Measurements from ENCODE around the gene NR3C1.
"Not testable (repeated sequence)": the region's sequence is repeated elsewhere in the genome, so short reads cannot be mapped to it uniquely, and the experiment has no call there.

Gene NR3C1

DNA sequence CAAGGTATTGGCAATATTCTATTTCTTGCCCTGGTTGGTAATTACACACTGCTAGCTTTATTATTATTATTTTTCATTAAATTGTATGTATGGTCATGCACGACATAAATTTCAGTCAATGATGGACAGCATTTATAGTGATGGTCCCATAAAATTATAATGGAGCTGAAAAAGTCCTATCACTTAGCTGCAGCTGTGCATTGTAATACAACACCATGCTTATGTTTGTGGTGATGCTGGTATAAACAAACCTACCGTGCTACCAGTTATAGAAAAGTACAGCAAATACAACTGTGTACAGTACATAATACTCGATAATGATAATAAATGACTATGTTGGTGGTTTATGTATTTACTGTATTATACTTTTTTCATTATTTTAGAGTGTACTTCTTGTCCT lies 65.5 kb downstream of the NR3C1 start:
- no peak for DNase-seq (ENCODE audit: low spot score)

DNA sequence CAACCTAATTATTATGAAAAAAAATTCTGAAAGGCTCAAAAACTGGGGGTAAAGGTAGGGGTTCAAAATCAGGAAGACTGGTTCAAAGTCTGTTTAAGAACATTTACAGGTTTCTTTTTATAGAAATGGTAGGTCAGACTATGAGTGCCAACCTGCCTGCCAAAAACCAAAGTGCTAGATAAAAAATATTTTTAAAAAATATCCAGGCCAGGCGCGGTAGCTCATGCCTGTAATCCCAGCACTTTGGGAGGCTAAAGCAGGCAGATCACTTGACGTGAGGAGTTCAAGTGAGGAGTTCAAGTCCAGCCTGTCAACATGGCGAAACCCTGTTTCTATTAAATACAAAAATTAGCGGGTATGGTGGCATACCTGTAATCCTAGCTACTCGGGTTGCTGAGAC lies 67.0 kb downstream of the NR3C1 start:
- DNase-seq (ENCODE audit: low spot score) = no peak

DNA sequence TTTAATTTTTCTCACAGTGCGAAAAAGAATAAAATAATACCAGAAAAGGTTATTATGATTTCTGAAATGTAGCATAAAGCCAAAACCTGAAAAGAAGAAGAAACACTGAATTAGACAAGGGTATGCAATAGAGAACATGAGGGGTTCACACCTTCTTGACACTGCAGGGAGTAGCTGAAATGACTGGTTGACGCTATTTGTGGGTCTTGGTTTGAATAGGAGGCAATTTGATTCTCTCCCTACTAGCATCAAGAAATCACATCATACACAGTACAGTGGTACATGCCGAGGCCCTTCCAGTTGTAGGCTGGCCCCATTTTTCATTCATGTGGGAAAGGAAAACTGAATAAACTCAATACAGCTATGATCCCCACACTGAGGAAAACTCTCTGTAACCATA lies 68.6 kb downstream of the NR3C1 start:
- DNase-seq (ENCODE audit: low spot score) = no peak

DNA sequence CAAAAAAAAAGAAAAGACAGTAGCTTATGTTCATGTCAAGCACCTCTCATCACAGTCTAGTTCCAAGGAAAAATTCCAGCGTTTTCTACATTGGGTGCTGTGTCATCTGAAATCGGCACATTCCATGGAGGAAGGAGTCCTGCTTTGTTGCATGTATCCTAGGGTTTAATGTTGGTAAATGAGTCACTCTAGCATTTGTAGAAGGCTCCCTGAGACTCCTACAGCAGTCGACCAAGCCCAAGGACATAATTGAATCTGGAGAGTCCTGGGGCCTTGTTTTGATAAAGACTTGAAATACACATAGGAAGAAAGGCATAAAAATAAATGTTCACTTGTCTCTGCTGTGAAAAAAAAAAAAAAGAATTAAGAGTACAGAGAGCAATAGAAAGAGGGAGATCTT lies 69.1 kb downstream of the NR3C1 start:
- DNase-seq (ENCODE audit: low spot score) = not testable (repeated sequence)

DNA sequence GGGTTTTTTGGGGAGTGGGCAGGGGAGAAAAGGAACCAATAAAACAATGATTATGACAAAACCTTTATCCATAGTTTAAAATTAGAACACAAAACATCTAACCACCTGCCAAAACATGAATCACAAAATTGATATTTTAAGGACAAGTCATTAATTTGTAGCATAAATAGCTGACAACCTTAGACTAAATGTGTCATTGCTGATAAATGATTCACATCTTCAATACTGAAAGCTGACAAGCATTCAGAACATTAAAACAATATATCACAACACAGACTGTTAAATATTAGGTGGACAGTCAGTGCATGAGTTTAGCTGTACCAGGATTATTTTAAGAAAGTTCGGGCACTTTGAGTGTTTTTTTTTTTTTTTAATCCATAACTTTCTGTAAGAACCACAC lies 71.5 kb downstream of the NR3C1 start:
- no peak for DNase-seq (ENCODE audit: low spot score)

DNA sequence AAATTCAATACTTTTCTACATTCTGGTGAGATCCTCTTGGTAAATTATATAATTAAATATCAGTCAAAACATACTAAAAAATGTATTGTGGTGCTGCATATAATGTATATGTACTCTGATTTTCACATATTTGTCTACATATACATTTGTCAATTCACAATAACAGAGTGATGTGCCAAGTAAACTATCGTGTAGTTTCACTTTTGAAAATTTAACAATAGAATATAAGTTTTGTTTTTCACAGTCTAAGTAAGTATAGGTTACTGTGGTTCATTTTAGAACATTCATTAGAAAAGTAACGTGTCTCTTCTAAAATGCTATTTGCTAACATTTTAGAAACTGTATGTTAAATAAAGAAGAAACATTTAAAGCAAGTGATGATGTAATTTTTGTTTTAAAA lies 73.6 kb downstream of the NR3C1 start:
- no peak for DNase-seq (ENCODE audit: low spot score)

DNA sequence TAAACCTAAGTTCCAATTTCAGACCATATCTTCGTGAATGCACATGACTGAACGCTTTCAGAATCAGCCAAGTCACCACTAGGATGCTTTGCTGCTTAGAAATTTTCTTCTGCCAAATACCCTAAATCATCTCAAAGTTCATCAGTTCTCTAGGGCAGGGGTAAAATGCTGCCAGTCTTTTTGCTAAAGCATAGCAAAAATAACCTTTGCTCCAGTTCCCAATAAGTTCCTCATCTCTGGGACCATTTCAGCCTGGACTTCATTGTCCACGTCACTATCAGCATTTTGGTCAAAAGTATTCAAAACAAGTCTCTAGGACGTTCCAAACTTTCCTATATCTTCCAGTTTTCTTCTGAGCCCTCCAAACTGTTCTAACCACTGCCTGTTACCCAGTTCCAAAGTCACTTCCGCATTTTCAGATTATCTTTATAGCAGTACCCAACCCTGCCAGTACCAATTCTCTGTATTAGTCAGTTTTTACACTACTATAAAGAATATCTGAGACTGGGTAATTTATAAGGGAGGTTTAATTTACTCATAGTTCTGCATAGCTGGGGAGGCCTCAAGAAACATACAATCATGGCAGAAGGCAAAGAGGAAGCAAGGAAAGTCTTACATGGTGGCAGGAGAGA lies 74.8 kb downstream of the NR3C1 start:
- no peak for DNase-seq (ENCODE audit: low spot score)

DNA sequence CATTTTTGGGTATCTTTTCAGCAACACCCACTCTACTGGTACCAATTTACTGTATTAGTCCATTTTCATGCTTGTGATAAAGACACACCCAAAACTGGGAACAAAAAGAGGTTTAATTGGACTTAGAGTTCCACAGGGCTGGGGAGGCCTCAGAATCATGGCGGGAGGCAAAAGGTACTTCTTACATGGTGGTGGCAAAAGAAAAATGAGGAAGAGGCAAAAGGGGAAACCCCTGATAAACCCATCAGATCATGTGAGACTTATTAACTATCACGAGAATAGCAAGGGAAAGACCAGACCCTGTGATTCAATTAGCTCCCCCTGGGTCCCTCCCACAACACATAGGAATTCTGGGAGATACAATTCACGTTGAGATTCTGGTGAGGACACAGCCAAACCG lies 78.4 kb downstream of the NR3C1 start:
- DNase-seq (ENCODE audit: low spot score) = not testable (repeated sequence)

DNA sequence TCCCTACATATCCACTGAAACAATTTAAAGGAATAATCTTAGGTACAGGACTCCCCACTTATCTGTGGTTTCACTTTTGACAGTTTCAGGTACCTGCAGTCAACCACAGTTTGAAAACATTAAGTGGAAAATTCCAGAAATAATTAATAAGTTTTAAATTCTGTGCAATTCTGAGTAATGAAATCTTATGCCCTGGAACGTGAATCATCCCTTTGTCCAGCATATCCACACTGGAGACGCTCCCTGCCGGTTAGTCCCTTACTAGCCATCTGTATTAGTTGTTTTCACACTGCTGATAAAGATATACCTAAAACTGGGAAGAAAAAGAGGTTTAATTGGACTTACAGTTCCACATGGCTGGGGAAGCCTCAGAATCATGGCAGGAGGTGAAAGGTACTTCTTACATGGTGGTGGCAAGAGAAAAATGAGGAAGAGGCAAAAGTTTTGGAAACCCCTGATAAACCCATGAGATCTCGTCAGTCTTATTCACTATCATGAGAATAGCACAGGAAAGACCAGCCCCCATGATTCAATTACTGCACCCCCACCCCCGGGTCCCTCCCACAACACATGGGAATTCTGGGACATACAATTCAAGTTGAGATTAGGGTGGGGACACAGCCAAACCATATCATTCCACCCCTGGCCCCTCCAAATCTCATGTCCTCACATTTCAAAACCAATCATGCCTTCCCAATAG lies 80.4 kb downstream of the NR3C1 start:
- DNase-seq (ENCODE audit: low spot score) = not testable (repeated sequence)

DNA sequence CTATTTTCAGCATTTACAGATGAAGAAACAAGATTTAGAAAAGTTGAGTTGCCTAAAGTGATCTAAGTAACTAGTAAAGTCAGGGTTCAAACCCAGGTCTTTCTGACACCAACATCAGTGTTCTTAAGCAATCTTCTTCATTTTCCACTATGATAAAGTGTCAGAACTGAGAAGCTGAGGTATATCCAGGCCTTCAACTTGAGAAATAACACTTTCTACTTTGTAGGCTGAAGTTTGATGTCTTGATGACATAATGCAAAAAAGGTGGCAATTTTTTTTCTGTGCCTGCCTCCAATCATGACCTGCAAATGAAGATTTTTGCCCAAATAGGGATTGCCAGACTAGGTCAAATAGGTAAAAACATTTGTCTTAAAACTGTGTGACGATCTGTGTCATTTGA lies 81.3 kb downstream of the NR3C1 start:
- DNase-seq (ENCODE audit: low spot score) = no peak

DNA sequence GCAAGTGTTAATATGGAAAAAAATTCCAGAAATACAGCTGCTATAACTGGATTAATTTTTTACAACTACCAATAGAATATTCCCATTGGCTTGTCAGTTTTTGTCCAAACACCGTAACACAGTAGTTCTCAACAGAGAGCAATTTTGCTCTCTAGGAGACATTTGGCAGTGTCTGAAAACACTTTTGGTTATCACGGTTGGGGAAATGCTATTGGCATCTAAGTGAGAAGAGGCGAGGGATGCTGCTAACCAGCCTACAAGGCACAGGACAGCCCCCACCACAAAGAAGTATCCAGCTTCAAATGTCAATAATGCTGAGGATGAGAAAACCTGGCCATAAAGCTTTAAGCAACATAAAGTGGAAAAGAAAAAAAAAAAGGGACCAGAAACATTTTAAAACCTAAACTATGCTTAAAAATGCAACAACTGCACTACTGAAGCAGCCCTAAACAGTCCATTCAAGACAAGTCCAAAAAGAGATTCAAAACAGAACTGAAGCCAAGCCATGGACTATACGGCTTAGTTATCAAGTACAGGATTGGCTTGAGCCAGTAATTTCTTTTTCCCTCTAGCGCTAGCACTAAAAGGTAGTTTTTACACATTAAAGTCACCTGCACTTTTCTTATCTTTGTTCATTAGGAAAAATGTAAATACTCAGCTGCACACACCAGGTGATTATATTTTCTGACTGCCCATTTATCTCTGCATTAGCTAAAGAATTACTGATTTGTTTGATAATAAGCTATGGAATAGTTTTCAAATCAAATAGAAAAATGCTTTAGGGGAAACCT lies 83.9 kb downstream of the NR3C1 start:
- no peak for DNase-seq (ENCODE audit: low spot score)

DNA sequence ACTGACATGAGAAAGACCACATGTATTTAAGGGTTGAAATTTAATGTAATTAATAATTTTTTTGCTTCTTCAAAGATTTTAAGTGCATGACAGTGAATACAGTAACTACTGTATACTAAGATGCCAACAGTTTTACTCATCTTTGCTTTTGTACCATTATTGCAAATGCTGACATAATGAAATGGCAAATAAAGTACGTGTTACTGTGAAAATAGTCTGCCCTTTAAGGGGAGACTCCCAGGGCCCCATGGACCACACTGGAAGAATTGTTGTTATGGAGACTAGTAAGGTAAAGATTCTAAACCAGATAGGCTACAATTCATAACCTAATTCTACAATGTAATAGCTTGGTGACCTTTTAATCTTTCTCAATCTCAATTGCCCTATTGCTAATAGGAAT lies 84.7 kb downstream of the NR3C1 start:
- DNase-seq (ENCODE audit: low spot score) = no peak

DNA sequence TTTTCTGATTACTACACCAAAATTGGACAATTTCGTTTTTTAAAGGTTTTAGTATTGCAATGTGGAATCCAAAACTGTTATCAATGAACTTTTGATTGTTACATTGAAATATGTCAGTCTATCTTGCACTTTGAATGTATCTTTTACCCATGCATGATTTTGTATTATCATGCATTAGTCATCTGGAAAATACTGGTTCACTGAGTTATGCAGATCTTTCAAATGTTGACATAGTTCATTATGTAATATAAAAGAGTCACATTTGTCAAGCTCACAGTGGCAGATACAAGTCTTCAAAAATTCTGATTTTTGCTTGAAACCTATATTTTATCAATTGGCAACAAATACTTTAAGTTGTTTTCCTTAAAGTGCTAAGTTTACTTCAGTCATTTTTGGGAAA lies 85.2 kb downstream of the NR3C1 start:
- DNase-seq (ENCODE audit: low spot score) = no peak

DNA sequence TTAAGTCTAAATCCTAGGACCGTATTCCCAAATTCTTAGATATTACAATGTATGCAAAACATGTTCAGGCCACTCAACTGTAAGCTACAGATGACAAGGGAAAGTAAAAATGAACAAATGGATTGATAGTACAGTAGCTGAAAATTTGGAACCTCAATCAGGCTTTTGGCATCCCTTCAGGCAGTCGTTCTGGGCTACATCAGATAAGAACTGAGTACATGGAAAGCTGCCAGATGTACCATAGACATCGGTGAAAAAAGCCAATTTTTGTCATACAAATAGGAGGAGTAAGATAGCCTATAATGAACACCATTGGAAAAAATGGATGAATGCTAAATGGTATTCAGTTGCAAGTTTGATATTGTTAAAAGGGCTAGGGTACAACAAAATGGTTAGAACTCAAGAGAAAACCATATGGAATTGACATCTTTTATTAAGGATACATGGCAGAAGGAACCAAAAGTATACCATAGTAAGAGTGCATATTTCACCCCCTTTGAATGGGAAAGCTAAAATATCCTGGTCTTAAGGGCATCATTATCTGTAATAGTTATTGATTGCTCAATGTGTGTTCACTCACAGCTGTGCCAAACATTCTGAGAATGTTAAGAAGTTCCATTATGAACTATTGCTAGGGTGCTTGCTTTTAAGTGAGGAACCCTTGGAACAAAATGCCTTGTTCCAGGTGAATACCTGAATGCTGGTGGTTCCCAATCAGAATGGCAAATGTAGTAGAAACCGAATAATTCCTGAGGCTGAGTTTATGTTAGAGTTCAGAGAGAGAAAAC lies 86.4 kb downstream of the NR3C1 start:
- no peak for DNase-seq (ENCODE audit: low spot score)

DNA sequence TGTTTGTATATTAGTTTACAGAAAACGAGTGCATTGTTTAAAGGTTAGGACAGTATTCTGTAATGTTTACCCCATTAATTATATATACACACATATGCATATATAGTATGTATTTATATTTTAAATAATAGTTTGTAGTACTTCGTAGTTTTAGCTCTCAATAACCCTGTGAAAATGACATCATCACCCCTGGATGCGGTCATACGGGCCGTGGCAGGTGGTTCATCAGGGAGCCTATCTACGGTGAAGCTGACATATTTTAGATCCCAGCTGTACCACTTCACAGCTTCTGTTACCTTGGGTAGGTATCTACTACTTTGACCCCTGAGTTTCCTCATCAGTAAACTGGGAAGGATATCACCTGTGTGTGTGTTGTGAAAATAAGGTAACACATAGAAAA lies 87.1 kb downstream of the NR3C1 start:
- DNase-seq (ENCODE audit: low spot score) = no peak

DNA sequence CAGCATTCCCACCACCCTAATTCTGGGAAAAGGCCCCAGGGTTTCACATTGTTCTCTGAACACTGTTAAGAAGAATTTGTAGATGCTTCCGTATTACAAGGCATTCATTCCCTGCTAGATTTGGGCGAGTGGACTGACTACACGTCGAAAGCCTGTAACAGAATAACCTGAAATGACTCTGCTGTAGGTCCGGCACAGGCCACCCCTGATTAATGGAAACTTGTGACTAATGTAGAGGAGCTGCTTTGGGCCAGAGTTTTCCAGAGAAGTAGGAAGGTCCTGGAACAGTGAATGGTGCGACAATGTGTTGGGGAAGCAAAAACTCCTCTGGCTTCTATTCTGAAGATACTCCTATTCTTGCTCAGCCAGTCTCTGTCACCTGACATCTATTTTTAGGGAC lies 87.6 kb downstream of the NR3C1 start:
- no peak for DNase-seq (ENCODE audit: low spot score)

DNA sequence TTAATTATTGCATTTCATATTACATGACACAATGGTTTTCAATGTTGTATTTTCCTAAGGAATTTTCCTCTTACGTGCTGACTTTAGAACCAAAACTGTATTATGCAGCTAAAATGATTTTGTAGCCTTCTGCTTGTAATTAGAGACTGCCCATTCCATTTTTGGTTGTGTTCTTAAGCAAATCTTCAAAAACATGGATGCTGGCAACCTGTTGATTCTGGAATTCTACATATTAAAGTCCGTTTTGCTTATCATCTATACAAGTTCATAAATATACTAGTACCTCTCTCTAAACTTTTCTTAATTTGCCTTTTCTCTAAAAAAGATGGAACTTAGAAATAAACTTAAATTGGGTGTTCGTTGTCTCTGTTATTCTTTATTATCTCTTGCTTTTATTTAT lies 88.3 kb downstream of the NR3C1 start:
- DNase-seq (ENCODE audit: low spot score) = no peak

DNA sequence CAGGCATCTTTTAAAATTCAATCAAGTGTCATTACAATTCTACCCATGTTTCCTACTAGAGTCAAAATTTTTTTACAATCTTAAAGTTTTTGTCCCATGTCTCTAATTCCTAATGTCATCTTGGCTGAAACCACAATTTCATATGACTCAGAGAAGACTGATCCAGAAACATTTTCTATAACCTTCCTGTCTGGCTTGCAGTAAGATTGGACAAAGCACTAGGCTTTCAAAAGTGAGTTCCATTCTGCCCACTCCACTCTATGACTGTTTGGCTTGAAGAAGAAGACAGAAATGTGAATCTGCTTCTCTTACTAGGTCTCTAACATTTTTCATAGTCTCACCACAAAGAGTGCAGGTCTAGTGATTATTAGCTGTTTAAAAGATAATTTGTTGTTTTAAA lies 88.8 kb downstream of the NR3C1 start:
- DNase-seq (ENCODE audit: low spot score) = no peak

DNA sequence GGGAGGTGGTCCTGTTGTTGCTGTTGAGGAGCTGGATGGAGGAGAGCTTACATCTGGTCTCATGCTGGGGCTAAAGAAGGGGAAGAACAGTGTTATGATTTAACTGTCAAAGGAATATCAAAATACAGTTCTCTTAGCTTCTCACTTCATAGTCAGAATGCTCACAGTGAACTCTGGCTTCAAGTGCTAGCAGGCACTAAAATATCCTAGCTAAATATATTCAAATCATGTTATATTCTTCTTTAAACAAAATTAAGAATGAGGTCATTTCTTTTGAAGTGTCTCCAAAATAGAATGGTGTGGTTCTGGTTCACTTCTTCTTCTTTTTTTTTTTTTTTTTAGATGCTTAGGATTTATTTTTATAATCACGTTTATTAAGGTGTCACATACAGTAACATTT lies 89.4 kb downstream of the NR3C1 start:
- DNase-seq (ENCODE audit: low spot score) = no peak

DNA sequence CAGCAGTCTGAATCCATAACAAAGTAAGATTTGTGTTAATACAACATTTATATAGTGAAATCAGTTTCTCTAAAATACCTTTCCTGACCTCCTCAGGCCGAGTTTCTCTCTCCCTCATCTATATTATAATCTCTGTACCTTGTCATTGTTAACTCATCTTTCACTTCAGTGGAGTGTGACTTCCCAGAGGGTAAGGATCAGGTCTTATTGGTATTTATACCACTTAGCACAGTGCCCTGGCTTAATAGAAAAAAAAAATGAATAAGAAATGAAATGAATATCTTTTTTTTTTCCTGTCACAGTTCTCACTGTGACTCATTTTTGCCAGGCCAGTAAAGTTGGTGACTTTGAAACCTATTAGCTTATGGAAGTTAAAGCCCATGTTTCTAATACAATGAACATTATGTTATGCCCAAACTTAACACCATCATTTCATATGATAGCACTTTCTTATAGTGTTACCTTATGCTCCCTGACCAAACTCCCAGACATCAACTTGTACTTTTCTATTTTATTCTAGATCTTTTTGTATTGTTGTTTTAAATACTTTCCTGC lies 90.1 kb downstream of the NR3C1 start:
- no peak for DNase-seq (ENCODE audit: low spot score)

DNA sequence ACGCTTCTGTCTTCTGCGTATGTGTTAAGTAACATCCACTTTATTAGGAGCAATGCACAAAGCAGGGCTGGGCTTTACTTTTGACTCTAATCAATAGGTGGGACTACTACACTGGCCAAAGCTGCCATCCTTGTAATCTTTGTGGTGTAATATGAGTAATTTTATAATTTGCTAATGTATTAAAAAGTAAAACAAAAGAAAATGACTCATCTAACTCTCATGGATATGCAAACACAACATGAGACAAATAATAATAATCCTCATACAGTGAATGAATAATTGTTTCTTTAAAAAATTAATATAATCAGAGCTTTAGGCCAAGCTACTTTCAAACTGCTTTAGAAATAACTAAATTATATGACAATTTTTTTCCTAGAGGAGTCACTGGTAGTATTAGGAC lies 90.7 kb downstream of the NR3C1 start:
- DNase-seq (ENCODE audit: low spot score) = no peak

DNA sequence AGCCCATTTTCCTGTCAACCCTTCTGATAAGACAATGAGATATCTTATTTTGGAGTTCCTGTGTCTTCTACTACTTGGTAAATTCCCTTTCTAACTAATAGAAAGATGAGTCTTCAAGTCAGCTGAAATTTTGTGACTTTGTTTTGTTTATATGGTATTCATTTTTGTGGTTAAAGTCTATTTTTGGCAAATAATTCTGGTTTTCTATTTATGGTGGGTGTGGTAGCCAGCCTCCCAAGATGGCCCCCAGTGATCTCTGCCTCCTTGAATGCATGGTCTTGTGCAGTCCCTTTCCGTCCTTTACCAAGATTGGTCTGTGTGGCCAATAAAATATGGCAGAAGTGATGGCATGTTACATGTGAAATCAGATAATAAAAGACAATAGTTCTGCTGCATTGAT lies 91.5 kb downstream of the NR3C1 start:
- DNase-seq (ENCODE audit: low spot score) = no peak

Measured in left forelimb (tissue), 1 donor.